Small intestine (tissue), 7 donors: ENCODE measurements around the gene AVPR1B. TPM values are rescaled to one million over a fixed set of nuclear protein-coding genes. Genes with fewer than 3 reads are reported as not detected.

ENCODE experiments used
- DNase-seq, 2 donors: peaks; one replicate each; pipeline versions ENCODE4 v3.0.0 to v3.0.0-alpha.2; 2013
- FAIRE-seq: peaks from 2 replicates; lab custom pipeline; 2012; peaks lifted over from hg19 to GRCh38; lab: Jason Lieb, UNC
- H3K27ac ChIP-seq, 3 donors: one replicate each; pipeline ENCODE4 v1.5.1; 2013; ENCODE audit warnings: low read length in 2 of 3, mild to moderate bottlenecking in 2 of 3, control low read depth in 1 of 3, inconsistent platforms in 1 of 3, low read depth in 1 of 3, moderate library complexity in 1 of 3
- H3K27me3 ChIP-seq, 3 donors: one replicate each; pipeline ENCODE4 v1.6.1; 2013; ENCODE audit warnings: low read length in 3 of 3, inconsistent platforms in 1 of 3; ENCODE audit not compliant: control insufficient read depth in 3 of 3, insufficient read depth in 3 of 3
- H3K36me3 ChIP-seq, 3 donors: one replicate each; pipeline ENCODE4 v1.6.1; 2013; ENCODE audit warnings: low read length in 3 of 3, inconsistent platforms in 1 of 3, low read depth in 1 of 3, mild to moderate bottlenecking in 1 of 3, moderate library complexity in 1 of 3; ENCODE audit not compliant: control insufficient read depth in 3 of 3, insufficient read depth in 2 of 3
- H3K4me1 ChIP-seq, 3 donors: one replicate each; pipeline ENCODE4 v1.6.1; 2013; ENCODE audit warnings: low read length in 2 of 3, inconsistent platforms in 1 of 3, low read depth in 1 of 3, mild to moderate bottlenecking in 1 of 3, moderate library complexity in 1 of 3; ENCODE audit not compliant: control insufficient read depth in 3 of 3, insufficient read depth in 2 of 3
- H3K4me3 ChIP-seq, 3 donors: one replicate each; pipeline ENCODE4 v1.5.1; 2013; ENCODE audit warnings: low read length in 3 of 3, control low read depth in 1 of 3, inconsistent platforms in 1 of 3, low read depth in 1 of 3, mild to moderate bottlenecking in 1 of 3, moderate library complexity in 1 of 3
- H3K9me3 ChIP-seq, 2 donors: one replicate each; pipeline ENCODE4 v1.6.1; 2013; ENCODE audit warnings: low read depth in 1 of 2, low read length in 1 of 2; ENCODE audit not compliant: control insufficient read depth in 2 of 2, insufficient read depth in 1 of 2
- WGBS, 3 donors: extraction: QIAGEN DNeasy Blood & Tissue Kit; methylation state at CpG; one replicate each; pipeline ENCODE4 v1.1.7; 2013; 5-methylcytosine and 5-hydroxymethylcytosine counted together
- polyA plus RNA-seq, 4 donors: library from polyadenylated mRNA; stranded (reverse) in 3 of 4; unstranded in 1 of 4; fragments of 200-250 nt in 3 of 4; fragments of 120-200 nt in 1 of 4; gene quantifications; one replicate each; pipeline versions ENCODE4 v1.2.1 to v1.2.3, GENCODE V29; 2013
- donor health status: healthy with polysubstance abuse.
- donor health status: control.
- donor health status: control.
- donor health status: Bipolar disorder and iron deficiency.
- donor health status: healthy.

Gene AVPR1B
- polyA plus RNA-seq, 4 donors: 0.10 to 0.75 TPM; not detected in 2

- 14 to 61% (median 30%) methylated on average over 7 of the region's 7 CpGs for WGBS, 3 donors
- peak overlapping the region in 1 of 3 donors; percentile 7 for H3K27ac ChIP-seq
Measured at GRCh38 chr1:206133751-206134415, 16.7 kb upstream of the AVPR1B start.

GRCh38 chr1:206131037-206131436, 13.8 kb upstream of the AVPR1B start:
- peaks cover 0 to 6% (median 2%) of the 10 kb centered on the region in 3 donors for H3K27me3 ChIP-seq
- 79 to 80% (median 79%) methylated on average over 7 of the region's 7 CpGs for WGBS, 3 donors
- H3K4me1 ChIP-seq: peaks cover 0 to 8% (median 0%) of the 10 kb centered on the region in 3 donors
- H3K27ac ChIP-seq: no peak overlapping the region
- no peak overlapping the region for H3K4me3 ChIP-seq
- DNase-seq (no peak), FAIRE-seq (no peak)
- no peaks in the 10 kb centered on the region for H3K9me3 ChIP-seq
- no peaks in the 10 kb centered on the region for H3K36me3 ChIP-seq

More at GRCh38 chr1:206133751-206134415, 16.7 kb upstream of the AVPR1B start:
- H3K27me3 ChIP-seq: peaks cover 0 to 2% (median 0%) of the 10 kb centered on the region in 3 donors
- FAIRE-seq (no peak), DNase-seq (peak; percentile 73 to 81)
- no peaks in the 10 kb centered on the region for H3K36me3 ChIP-seq
- H3K9me3 ChIP-seq: no peaks in the 10 kb centered on the region
- no peak overlapping the region for H3K4me3 ChIP-seq
- H3K4me1 ChIP-seq: peaks cover 0 to 8% (median 0%) of the 10 kb centered on the region in 3 donors

GRCh38 chr1:206128196-206128595, 11.0 kb upstream of the AVPR1B start:
- Histone ChIP-seq H3K27ac (no peak overlapping the region), H3K9me3 (no peaks in the 10 kb centered on the region), H3K27me3 (peaks cover 0 to 6% (median 2%) of the 10 kb centered on the region in 3 donors), H3K36me3 (no peaks in the 10 kb centered on the region), H3K4me1 (no peaks in the 10 kb centered on the region), H3K4me3 (no peak overlapping the region)
- WGBS, 3 donors: 49 to 56% (median 54%) methylated on average over 4 of the region's 4 CpGs
- DNase-seq (no peak), FAIRE-seq (no peak)

GRCh38 chr1:206127336-206127735, 10.1 kb upstream of the AVPR1B start:
- DNase-seq (no peak), FAIRE-seq (no peak)
- peaks cover 0 to 6% (median 2%) of the 10 kb centered on the region in 3 donors for H3K27me3 ChIP-seq
- H3K27ac ChIP-seq: no peak overlapping the region
- no peak overlapping the region for H3K4me3 ChIP-seq
- 86 to 95% (median 91%) methylated on average over 9 of the region's 9 CpGs for WGBS, 3 donors
- H3K36me3 ChIP-seq: no peaks in the 10 kb centered on the region
- peaks cover 0 to under 1% of the 10 kb centered on the region in 2 donors for H3K9me3 ChIP-seq
- H3K4me1 ChIP-seq: no peaks in the 10 kb centered on the region

GRCh38 chr1:206125346-206125745, 8.2 kb upstream of the AVPR1B start:
- 82 to 91% (median 88%) methylated on average over 1 of the region's 1 CpG for WGBS, 3 donors
- FAIRE-seq: no peak
- H3K9me3 ChIP-seq: peaks cover 0 to 4% of the 10 kb centered on the region in 2 donors
- no peak overlapping the region for H3K4me3 ChIP-seq
- H3K36me3 ChIP-seq: no peaks in the 10 kb centered on the region
- DNase-seq: no peak
- no peak overlapping the region for H3K27ac ChIP-seq
- H3K4me1 ChIP-seq: no peaks in the 10 kb centered on the region
- H3K27me3 ChIP-seq: peaks cover 0 to 6% (median 4%) of the 10 kb centered on the region in 3 donors

- Histone ChIP-seq H3K27ac (no peak overlapping the region), H3K36me3 (no peaks in the 10 kb centered on the region), H3K9me3 (peaks cover 0 to 4% of the 10 kb centered on the region in 2 donors), H3K4me3 (no peak overlapping the region), H3K4me1 (peaks cover 0 to 4% (median 0%) of the 10 kb centered on the region in 3 donors), H3K27me3 (peaks cover 3 to 8% (median 7%) of the 10 kb centered on the region in 3 donors)
- no peak for DNase-seq
- FAIRE-seq: peak; percentile 30
Measured at GRCh38 chr1:206122686-206123085, 5.5 kb upstream of the AVPR1B start.

GRCh38 chr1:206121269-206121668, 4.1 kb upstream of the AVPR1B start:
- 53 to 77% (median 72%) methylated on average over 1 of the region's 1 CpG for WGBS, 3 donors

GRCh38 chr1:206120406-206120805, 3.2 kb upstream of the AVPR1B start:
- Histone ChIP-seq H3K4me3 (no peak overlapping the region), H3K36me3 (no peaks in the 10 kb centered on the region), H3K4me1 (peaks cover 0 to 7% (median 0%) of the 10 kb centered on the region in 3 donors), H3K27ac (no peak overlapping the region), H3K27me3 (peaks cover 3 to 20% (median 8%) of the 10 kb centered on the region in 3 donors), H3K9me3 (peaks cover 0 to 4% of the 10 kb centered on the region in 2 donors)
- FAIRE-seq: no peak
- DNase-seq: no peak

More at GRCh38 chr1:206121269-206121668, 4.1 kb upstream of the AVPR1B start:
- Histone ChIP-seq H3K27ac (no peak overlapping the region), H3K4me3 (no peak overlapping the region), H3K27me3 (peaks cover 3 to 20% (median 8%) of the 10 kb centered on the region in 3 donors), H3K9me3 (peaks cover 0 to 4% of the 10 kb centered on the region in 2 donors), H3K36me3 (no peaks in the 10 kb centered on the region), H3K4me1 (peaks cover 0 to 7% (median 0%) of the 10 kb centered on the region in 3 donors)
- DNase-seq (no peak), FAIRE-seq (no peak)
